ENCODE results near the gene CSF3R.
"Not testable (repeated sequence)": the region's sequence is repeated elsewhere in the genome, so short reads cannot be mapped to it uniquely, and the experiment has no call there.

The CSF3R gene

DNA sequence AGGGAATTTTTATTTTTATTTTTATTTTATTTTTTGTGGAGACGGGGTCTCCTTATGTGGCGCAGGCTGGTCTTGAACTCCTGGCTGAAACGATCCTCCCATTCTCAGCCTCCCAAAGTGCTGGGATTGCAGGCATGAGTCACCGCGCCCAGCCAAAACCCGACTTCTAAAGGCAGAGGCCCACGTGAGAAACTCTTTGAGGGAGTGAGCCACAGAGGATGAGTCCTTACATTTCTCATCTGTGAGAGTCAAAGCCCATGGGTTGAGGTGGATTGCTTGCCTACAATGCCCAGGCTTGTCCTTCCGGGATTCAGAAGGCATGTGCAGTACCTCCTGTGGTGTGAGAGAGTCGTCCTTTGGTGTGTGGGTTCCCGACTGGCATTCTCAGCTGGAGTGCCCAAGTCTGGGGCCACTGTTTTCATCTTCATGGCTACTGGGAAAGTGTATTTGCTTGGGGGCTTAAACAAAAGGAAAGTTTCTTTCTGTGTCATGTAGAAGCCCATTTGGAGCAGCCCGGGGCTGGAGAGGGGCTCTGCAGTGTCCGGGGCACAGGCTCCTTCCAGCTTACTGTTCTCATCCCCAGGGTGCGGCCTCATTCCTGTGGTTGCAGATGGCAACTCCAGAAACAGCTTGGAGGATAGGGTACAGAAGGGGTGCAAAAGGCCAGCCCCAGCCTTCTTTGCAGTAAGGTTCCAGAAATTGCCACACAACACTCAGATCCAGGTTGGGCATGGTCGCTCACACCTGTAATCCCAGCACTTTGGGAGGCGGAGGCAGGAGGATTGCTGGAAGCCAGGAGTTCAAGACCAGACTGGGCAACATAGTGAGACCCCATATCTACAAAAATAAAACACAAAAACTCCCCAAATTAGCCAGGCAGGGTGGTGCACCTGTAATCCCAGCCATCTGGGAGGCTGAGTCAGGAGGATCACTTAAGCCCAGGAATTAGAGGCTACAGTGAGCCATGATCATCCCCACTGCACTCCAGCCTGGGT lies 29.4 kb upstream of the CSF3R start:
- no peaks in the 10 kb centered on the region for H3K9me3 ChIP-seq (ENCODE audit: control insufficient read depth in 1 of 2, low read length in 2 of 2)
- H3K27me3 ChIP-seq (ENCODE audit: low read depth, low read length), result no peaks in the 10 kb centered on the region

DNA sequence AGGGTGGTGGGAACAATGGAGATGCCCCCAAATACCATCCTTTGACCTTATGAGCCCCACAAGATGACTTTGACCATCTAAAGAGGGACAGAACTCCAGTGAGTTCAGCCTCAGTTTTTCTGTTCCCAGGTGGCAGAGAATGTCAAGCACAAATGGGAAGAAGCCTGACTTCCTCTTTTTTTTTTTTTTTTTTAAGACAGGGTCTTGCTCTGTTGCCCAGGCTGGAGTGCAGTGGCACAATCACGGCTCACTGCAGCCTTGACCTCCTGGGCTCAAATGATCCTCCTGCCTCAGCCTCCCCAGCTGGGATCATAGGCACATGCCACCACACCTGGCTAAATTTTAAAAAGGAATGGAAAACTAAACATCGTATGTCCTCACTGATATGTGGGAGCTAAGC lies 28.5 kb upstream of the CSF3R start:
- not testable (repeated sequence) for H3K27me3 ChIP-seq (ENCODE audit: low read depth, low read length); H3K9me3 ChIP-seq (ENCODE audit: control insufficient read depth in 1 of 2, low read length in 2 of 2); H3K4me3 ChIP-seq (ENCODE audit: low read depth in 1 of 2, low read length in 2 of 2); H3K36me3 ChIP-seq (ENCODE audit: control insufficient read depth in 1 of 2, insufficient read depth in 2 of 2, low read length in 2 of 2); H3K4me1 ChIP-seq (ENCODE audit: control insufficient read depth in 1 of 2, insufficient read depth in 2 of 2, low read length in 2 of 2); H3K27ac ChIP-seq (ENCODE audit: low read length)

More for the DNA sequence above, 29.4 kb upstream of the CSF3R start:
- Histone ChIP-seq H3K27ac (ENCODE audit: low read length) (no peak overlapping the region), H3K4me1 (ENCODE audit: control insufficient read depth in 1 of 2, insufficient read depth in 2 of 2, low read length in 2 of 2) (no peaks in the 10 kb centered on the region), H3K36me3 (ENCODE audit: control insufficient read depth in 1 of 2, insufficient read depth in 2 of 2, low read length in 2 of 2) (no peaks in the 10 kb centered on the region), H3K4me3 (ENCODE audit: low read depth in 1 of 2, low read length in 2 of 2) (no peak overlapping the region)

DNA sequence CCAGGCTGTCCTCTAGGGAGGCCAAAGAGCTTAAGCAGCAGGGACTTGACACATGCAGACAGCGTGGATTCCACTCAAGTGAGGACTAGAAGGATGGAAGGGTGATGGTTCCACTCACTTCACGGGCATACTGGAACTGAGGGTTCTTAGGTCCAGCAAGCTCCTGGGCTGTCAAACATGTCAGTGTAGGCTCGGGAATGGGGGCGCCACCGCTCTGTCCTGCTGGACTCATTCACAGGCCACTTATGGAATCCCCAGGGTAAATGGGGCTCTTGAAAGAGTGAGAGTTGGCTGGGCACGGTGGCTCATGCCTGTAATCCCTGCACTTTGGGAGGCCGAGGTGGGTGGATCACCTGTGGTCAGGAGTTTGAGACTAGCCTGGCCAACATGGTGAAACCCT lies 27.7 kb upstream of the CSF3R start:
- Histone ChIP-seq H3K27me3 (ENCODE audit: low read depth, low read length) (no peaks in the 10 kb centered on the region), H3K4me1 (ENCODE audit: control insufficient read depth in 1 of 2, insufficient read depth in 2 of 2, low read length in 2 of 2) (no peaks in the 10 kb centered on the region), H3K9me3 (ENCODE audit: control insufficient read depth in 1 of 2, low read length in 2 of 2) (no peaks in the 10 kb centered on the region), H3K4me3 (ENCODE audit: low read depth in 1 of 2, low read length in 2 of 2) (no peak overlapping the region), H3K27ac (ENCODE audit: low read length) (no peak overlapping the region), H3K36me3 (ENCODE audit: control insufficient read depth in 1 of 2, insufficient read depth in 2 of 2, low read length in 2 of 2) (no peaks in the 10 kb centered on the region)

DNA sequence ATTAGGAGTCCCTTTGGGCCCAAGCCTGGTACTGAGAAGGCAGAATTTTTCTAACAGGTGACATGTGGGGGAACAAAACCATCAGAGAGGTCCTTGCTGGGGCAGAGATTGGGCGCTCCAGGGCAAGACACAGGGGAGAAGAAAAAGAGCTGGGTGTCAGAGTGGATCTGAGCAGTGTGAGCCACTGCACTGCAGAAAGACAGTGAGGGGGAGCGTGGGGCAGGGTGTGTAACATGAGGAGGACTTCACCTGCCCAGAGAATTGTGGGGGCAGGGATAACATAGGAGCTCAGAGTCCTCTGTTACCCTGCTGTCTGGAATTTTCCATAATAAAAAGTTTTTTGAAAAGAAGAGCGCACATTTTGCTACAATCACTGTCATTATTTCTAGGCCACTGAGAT lies 25.5 kb upstream of the CSF3R start:
- Histone ChIP-seq H3K27ac (ENCODE audit: low read length) (no peak overlapping the region), H3K36me3 (ENCODE audit: control insufficient read depth in 1 of 2, insufficient read depth in 2 of 2, low read length in 2 of 2) (no peaks in the 10 kb centered on the region), H3K27me3 (ENCODE audit: low read depth, low read length) (no peaks in the 10 kb centered on the region), H3K4me3 (ENCODE audit: low read depth in 1 of 2, low read length in 2 of 2) (no peak overlapping the region), H3K9me3 (ENCODE audit: control insufficient read depth in 1 of 2, low read length in 2 of 2) (no peaks in the 10 kb centered on the region), H3K4me1 (ENCODE audit: control insufficient read depth in 1 of 2, insufficient read depth in 2 of 2, low read length in 2 of 2) (no peaks in the 10 kb centered on the region)

DNA sequence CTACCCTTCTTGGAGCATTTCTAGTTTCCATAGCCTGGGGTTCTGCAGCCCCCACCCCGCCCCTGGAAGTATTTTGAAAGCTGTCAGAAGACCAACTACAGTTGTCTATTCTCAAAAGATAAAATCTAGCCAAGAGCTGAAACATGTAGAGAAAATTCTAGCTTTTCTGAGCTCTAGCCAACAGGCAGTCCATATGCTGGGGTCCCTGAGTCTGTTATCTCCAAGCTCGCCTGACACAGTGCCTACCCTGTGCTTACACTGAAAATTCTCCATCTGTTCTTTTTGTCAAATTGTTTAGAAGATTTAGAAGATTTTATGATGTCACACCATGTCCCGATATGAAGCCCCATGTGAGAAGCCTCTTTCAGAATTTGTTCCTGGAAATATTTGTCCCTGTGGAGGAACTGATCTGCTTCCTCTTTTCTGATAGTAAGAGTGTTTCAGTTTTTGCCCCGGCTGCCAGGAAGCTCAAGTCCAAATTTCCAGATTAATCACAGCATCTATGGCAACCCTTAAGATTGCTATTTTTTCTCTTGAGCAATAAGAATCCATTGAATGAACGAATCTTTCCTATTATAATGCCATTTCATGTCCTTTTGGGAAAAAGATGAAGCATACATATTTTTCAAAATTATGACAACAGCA lies 23.7 kb upstream of the CSF3R start:
- no peaks in the 10 kb centered on the region for H3K36me3 ChIP-seq (ENCODE audit: control insufficient read depth in 1 of 2, insufficient read depth in 2 of 2, low read length in 2 of 2)
- H3K27me3 ChIP-seq (ENCODE audit: low read depth, low read length), result no peaks in the 10 kb centered on the region
- no peaks in the 10 kb centered on the region for H3K9me3 ChIP-seq (ENCODE audit: control insufficient read depth in 1 of 2, low read length in 2 of 2)
- H3K4me3 ChIP-seq (ENCODE audit: low read depth in 1 of 2, low read length in 2 of 2), result no peak overlapping the region
- no peak overlapping the region for H3K27ac ChIP-seq (ENCODE audit: low read length)
- no peaks in the 10 kb centered on the region for H3K4me1 ChIP-seq (ENCODE audit: control insufficient read depth in 1 of 2, insufficient read depth in 2 of 2, low read length in 2 of 2)

DNA sequence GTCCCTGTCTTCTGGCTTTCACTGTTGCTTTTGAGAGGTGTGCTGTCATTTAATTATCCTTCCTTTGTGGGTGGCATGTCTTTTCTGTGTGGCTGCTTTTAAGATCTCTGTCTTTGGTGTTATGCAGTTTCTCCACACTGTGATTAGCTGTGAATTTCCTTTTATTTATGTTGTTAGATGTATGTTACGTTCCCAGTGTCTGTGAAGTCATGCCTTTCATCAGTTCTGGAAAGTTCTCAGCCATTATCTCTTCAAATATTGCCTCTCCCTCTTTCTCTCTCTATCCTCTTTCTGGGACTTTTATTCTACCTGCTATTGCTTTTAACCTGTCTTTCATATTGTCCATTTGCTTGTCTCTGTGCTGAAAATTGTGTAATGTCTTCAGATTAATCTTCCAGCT lies 21.0 kb upstream of the CSF3R start:
- no peaks in the 10 kb centered on the region for H3K9me3 ChIP-seq (ENCODE audit: control insufficient read depth in 1 of 2, low read length in 2 of 2)

DNA sequence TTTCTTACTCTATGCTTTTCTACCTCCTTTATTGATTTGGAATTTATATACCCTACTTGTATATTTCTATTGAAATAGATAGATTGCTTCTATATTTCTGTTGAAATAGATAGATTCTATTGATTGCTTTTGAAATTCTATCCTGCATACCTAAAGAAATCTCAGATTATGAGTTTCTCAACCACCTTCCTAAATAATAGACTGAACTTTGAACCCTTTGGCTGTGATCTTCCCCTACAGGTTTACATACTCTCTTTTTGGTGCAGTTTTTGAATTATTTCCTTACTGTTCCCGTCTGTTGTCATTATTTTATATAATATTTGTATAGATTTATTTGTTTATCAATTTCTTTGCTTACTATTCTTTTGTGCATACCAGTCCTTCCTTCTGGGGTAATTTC lies 20.4 kb upstream of the CSF3R start:
- Histone ChIP-seq H3K4me1 (ENCODE audit: control insufficient read depth in 1 of 2, insufficient read depth in 2 of 2, low read length in 2 of 2) (no peaks in the 10 kb centered on the region), H3K27me3 (ENCODE audit: low read depth, low read length) (no peaks in the 10 kb centered on the region), H3K9me3 (ENCODE audit: control insufficient read depth in 1 of 2, low read length in 2 of 2) (no peaks in the 10 kb centered on the region), H3K27ac (ENCODE audit: low read length) (no peak overlapping the region), H3K36me3 (ENCODE audit: control insufficient read depth in 1 of 2, insufficient read depth in 2 of 2, low read length in 2 of 2) (no peaks in the 10 kb centered on the region), H3K4me3 (ENCODE audit: low read depth in 1 of 2, low read length in 2 of 2) (no peak overlapping the region)

More for the DNA sequence above, 21.0 kb upstream of the CSF3R start:
- no peak overlapping the region for H3K4me3 ChIP-seq (ENCODE audit: low read depth in 1 of 2, low read length in 2 of 2)
- no peak overlapping the region for H3K27ac ChIP-seq (ENCODE audit: low read length)
- no peaks in the 10 kb centered on the region for H3K27me3 ChIP-seq (ENCODE audit: low read depth, low read length)
- H3K36me3 ChIP-seq (ENCODE audit: control insufficient read depth in 1 of 2, insufficient read depth in 2 of 2, low read length in 2 of 2), result no peaks in the 10 kb centered on the region
- no peaks in the 10 kb centered on the region for H3K4me1 ChIP-seq (ENCODE audit: control insufficient read depth in 1 of 2, insufficient read depth in 2 of 2, low read length in 2 of 2)

DNA sequence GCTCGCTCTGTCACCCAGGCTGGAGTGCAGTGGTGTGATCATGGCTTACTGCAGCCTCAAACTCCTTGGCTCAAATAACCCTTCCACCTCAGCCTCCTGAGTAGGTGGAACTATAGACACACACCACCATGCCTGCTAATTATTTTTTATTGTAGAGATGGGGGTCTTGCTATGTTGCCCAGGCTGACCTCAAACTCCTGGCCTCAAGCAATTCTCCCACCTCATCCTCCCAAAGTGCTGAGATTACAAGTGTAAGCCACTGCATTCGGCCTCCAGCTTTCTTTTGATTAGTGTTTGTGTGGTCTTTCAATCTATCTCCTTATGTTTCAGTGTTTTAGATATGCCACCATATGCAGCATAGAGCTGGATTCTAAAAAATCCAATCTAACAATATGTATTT lies 19.9 kb upstream of the CSF3R start:
- Histone ChIP-seq H3K4me1 (ENCODE audit: control insufficient read depth in 1 of 2, insufficient read depth in 2 of 2, low read length in 2 of 2) (no peaks in the 10 kb centered on the region), H3K9me3 (ENCODE audit: control insufficient read depth in 1 of 2, low read length in 2 of 2) (no peaks in the 10 kb centered on the region), H3K27me3 (ENCODE audit: low read depth, low read length) (no peaks in the 10 kb centered on the region), H3K4me3 (ENCODE audit: low read depth in 1 of 2, low read length in 2 of 2) (no peak overlapping the region), H3K27ac (ENCODE audit: low read length) (no peak overlapping the region), H3K36me3 (ENCODE audit: control insufficient read depth in 1 of 2, insufficient read depth in 2 of 2, low read length in 2 of 2) (no peaks in the 10 kb centered on the region)

DNA sequence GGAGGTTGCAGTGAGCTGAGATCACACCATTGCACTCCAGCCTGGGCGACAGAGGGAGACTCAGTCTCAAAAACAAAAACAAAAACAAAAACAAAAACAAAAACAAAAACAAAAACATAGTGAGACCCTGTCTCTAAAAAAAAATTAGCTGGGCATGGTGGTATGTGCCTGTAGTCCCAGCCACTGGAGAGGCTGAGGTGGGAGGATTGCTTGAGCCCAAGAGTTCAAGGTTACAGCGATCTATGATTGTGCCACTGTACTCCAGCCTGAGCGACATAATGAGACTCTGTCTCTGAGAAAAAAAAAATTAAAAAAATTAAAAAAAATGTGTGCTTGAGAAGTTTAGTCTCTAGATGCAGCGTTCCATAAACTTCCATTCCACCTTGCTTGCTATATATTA lies 19.2 kb upstream of the CSF3R start:
- not testable (repeated sequence) for H3K4me3 ChIP-seq (ENCODE audit: low read depth in 1 of 2, low read length in 2 of 2); H3K27ac ChIP-seq (ENCODE audit: low read length); H3K9me3 ChIP-seq (ENCODE audit: control insufficient read depth in 1 of 2, low read length in 2 of 2); H3K27me3 ChIP-seq (ENCODE audit: low read depth, low read length); H3K36me3 ChIP-seq (ENCODE audit: control insufficient read depth in 1 of 2, insufficient read depth in 2 of 2, low read length in 2 of 2); H3K4me1 ChIP-seq (ENCODE audit: control insufficient read depth in 1 of 2, insufficient read depth in 2 of 2, low read length in 2 of 2)

DNA sequence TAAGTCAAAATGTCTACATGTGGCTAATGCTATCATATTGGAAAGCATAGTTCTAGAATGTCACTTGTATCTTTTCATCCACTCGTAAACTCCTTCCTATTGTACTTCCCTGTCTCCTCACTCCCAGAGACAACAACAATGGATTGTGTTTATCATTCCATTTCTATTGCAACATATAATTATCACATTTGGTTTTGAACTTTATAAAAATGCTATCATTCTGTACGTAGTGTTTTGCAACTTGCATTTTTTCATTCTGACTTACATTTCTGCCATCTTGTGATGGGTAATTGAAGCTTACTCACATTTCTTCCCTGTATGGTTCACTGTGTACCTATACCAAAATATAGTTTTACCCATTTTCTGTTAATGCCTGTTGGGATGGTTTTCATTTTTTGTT lies 14.5 kb upstream of the CSF3R start:
- Histone ChIP-seq H3K27ac (ENCODE audit: low read length) (no peak overlapping the region), H3K4me1 (ENCODE audit: control insufficient read depth in 1 of 2, insufficient read depth in 2 of 2, low read length in 2 of 2) (no peaks in the 10 kb centered on the region), H3K36me3 (ENCODE audit: control insufficient read depth in 1 of 2, insufficient read depth in 2 of 2, low read length in 2 of 2) (no peaks in the 10 kb centered on the region), H3K27me3 (ENCODE audit: low read depth, low read length) (no peaks in the 10 kb centered on the region), H3K4me3 (ENCODE audit: low read depth in 1 of 2, low read length in 2 of 2) (no peak overlapping the region), H3K9me3 (ENCODE audit: control insufficient read depth in 1 of 2, low read length in 2 of 2) (no peaks in the 10 kb centered on the region)

DNA sequence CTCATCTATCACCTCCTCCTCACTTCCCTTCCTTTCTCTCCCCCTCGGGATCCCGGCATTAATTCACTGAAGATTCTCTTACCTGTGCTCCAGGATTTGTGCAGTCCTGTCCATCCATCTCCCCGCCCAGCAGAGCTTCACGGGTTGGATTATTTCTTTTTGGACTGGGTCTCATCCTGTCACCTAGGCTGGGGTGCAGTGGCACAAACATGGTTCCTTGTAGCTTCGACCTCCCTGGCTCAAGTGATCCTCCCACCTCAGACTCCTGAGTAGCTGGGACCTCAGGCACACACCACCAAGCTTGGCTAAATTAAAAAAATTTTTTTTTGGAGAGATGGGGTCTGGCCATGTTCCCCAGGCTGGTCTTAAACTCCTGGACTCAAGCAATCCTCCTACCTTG lies 12.3 kb upstream of the CSF3R start:
- H3K4me3 ChIP-seq (ENCODE audit: low read depth in 1 of 2, low read length in 2 of 2), result no peak overlapping the region
- no peaks in the 10 kb centered on the region for H3K9me3 ChIP-seq (ENCODE audit: control insufficient read depth in 1 of 2, low read length in 2 of 2)
- H3K36me3 ChIP-seq (ENCODE audit: control insufficient read depth in 1 of 2, insufficient read depth in 2 of 2, low read length in 2 of 2), result no peaks in the 10 kb centered on the region
- H3K4me1 ChIP-seq (ENCODE audit: control insufficient read depth in 1 of 2, insufficient read depth in 2 of 2, low read length in 2 of 2), result no peaks in the 10 kb centered on the region
- H3K27me3 ChIP-seq (ENCODE audit: low read depth, low read length), result no peaks in the 10 kb centered on the region
- no peak overlapping the region for H3K27ac ChIP-seq (ENCODE audit: low read length)
